ENCODE results near the gene LRWD1.

Gene LRWD1

GRCh38 chr7:102436118-102436517, 28.7 kb upstream of the LRWD1 start:
- Histone ChIP-seq H3K27me3 (no peaks in the 10 kb centered on the region), H3K36me3 (peaks cover 7% of the 10 kb centered on the region; the same call in 1 of the 2 replicates), H3K4me1 (peaks cover 13% of the 10 kb centered on the region), H3K9me3 (no peaks in the 10 kb centered on the region), H3K4me3 (ENCODE audit: low read depth, low read length) (no peak overlapping the region)
- DNase-seq, result no peak
- no peak for TF ChIP-seq CTCF (IDR thresholded peaks at IDR 0.05; ENCODE audit: low read depth, low read length)

- peak; percentile 71 for DNase-seq
- H3K4me1 ChIP-seq, result peaks cover 15% of the 10 kb centered on the region
- H3K36me3 ChIP-seq, result peaks cover 13% of the 10 kb centered on the region
- TF ChIP-seq CTCF (IDR thresholded peaks at IDR 0.05; ENCODE audit: low read depth, low read length), result no peak
- no peaks in the 10 kb centered on the region for H3K27me3 ChIP-seq
- H3K4me3 ChIP-seq (ENCODE audit: low read depth, low read length), result no peak overlapping the region
- H3K9me3 ChIP-seq, result no peaks in the 10 kb centered on the region
Measured at GRCh38 chr7:102439963-102440795, 24.6 kb upstream of the LRWD1 start.

DNA sequence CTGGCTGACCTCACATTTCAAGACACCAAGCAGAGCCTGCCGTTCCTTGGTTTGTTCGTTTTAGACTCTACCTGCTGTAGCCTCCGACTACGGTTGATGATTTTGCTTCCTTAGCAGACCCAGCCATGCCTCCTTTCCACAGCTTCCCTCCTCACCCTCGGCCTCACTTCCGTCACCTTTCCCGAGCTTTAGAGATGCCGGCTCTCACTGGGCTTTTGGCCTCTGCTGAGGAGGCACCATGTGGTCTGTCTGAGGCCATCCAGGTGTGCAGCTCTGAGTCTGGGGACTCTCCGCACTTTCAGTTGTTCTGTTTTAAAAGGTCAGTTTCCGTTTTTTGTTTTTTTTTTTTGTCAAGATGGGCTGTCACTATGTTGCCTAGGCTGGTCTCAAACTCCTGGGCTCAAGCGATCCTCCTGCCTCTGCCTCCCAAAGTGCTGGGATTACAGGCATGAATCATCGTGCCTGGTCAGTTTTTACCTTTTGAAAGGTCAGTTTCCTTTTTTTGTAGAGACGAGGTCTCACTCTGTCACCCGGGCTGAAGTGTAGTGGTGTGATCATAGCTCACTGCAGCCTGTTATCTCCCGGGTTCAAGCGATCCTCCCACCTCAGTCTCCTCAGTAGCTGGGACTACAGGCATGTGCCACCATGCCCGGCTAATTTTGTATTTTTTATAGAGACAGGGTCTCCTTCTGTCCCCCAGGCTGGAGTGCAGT, 19.7 kb upstream of the LRWD1 start:
- Histone ChIP-seq H3K4me3 (ENCODE audit: low read depth, low read length) (no peak overlapping the region), H3K27me3 (no peaks in the 10 kb centered on the region), H3K9me3 (no peaks in the 10 kb centered on the region), H3K4me1 (peaks cover 11% of the 10 kb centered on the region), H3K36me3 (peaks cover 23% of the 10 kb centered on the region)
- TF ChIP-seq CTCF (IDR thresholded peaks at IDR 0.05; ENCODE audit: low read depth, low read length), result no peak
- DNase-seq, result no peak

DNA sequence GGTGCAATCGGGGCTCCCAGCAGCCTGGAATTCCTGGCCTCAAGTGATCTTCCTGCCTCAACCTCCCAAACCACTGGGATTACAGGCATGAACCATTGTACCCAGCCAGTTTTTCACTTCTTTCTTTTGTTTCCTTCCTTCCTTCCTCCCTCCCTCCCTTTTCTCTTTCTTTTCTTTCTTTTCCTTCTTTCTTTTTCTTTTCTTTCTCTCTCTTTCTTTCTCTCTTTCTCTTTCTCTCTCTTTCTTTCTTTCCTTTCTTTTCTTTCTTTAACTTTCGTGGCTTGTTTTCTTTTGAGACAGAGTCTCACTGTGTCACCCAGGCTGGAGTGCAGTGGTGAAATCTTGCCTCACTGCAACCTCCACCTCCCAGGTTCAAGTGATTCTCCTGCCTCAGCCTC, 19.1 kb upstream of the LRWD1 start:
- Histone ChIP-seq H3K9me3 (no peaks in the 10 kb centered on the region), H3K27me3 (no peaks in the 10 kb centered on the region), H3K36me3 (peaks cover 23% of the 10 kb centered on the region), H3K4me1 (peaks cover 6% of the 10 kb centered on the region), H3K4me3 (ENCODE audit: low read depth, low read length) (no peak overlapping the region)
- no peak for TF ChIP-seq CTCF (IDR thresholded peaks at IDR 0.05; ENCODE audit: low read depth, low read length)
- DNase-seq, result no peak

- no peak for DNase-seq
- no peak overlapping the region for H3K4me3 ChIP-seq (ENCODE audit: low read depth, low read length)
- TF ChIP-seq CTCF (IDR thresholded peaks at IDR 0.05; ENCODE audit: low read depth, low read length), result no peak
- peaks cover 23% of the 10 kb centered on the region for H3K36me3 ChIP-seq
- H3K27me3 ChIP-seq, result no peaks in the 10 kb centered on the region
- no peaks in the 10 kb centered on the region for H3K9me3 ChIP-seq
- H3K4me1 ChIP-seq, result peaks cover 3% of the 10 kb centered on the region
Measured at GRCh38 chr7:102446387-102447156, 18.2 kb upstream of the LRWD1 start.
